Thyroid gland (tissue), 4 donors: Measurements from ENCODE around the gene NAALADL2.

ENCODE experiments used
- CTCF ChIP-seq, 6 experiments: fragments of 200-600 bp in 3 of 6; fragments of 450-650 bp in 3 of 6; sonication (generic) in 3 of 6; IDR thresholded peaks; one replicate each; pipeline ENCODE4 v1.5.1; 2016 to 2019; ENCODE audit warnings: antibody characterized with exemption in 6 of 6, mild to moderate bottlenecking in 2 of 6, inconsistent platforms in 1 of 6, moderate library complexity in 1 of 6
- POLR2A ChIP-seq, 2 donors: fragments of 450-650 bp; IDR thresholded peaks; one replicate each; pipeline ENCODE4 v1.6.1; 2017; ENCODE audit warnings: antibody characterized with exemption in 2 of 2, mild to moderate bottlenecking in 2 of 2, moderate library complexity in 1 of 2

GRCh38 chr3:175295248-175296130 lies 436.4 kb downstream of the NAALADL2 start:
- no peak for TF ChIP-seq CTCF (IDR thresholded peaks at IDR 0.05)
- no peak for TF ChIP-seq POLR2A (IDR thresholded peaks at IDR 0.05)
